PC-3 (cell line): Measurements from ENCODE around the gene CPD. TPM values are rescaled to one million over a fixed set of nuclear protein-coding genes. Genes with fewer than 3 reads are reported as not detected.

ENCODE experiments used
- ATAC-seq: fragments of 200-7000 bp; cut with Tn5 transposase; 2 replicates; pipeline ENCODE4 v1.9.1; 2020; ENCODE audit warnings: mild to moderate bottlenecking, moderate library complexity
- BruUV-seq: library from RNA; stranded (reverse); fragments of 400-500 nt; replicated peaks from 2 replicates; lab custom pipeline; 2021; lab: Mats Ljungman, UMichigan
- CTCF ChIA-PET: fragments of 300-600 bp; sonication (Branson Sonifier 250); formaldehyde crosslinking; loops from one replicate; lab custom pipeline; 2022; ENCODE audit warnings: antibody characterized with exemption; lab: Charles Lee
- POLR2A ChIA-PET: fragments of 300-600 bp; sonication (Branson Sonifier 250); formaldehyde crosslinking; loops from one replicate; lab custom pipeline; 2022; ENCODE audit warnings: antibody characterized with exemption; ENCODE audit not compliant: unreplicated experiment; lab: Charles Lee
- DNase-seq: peaks from one replicate; pipeline ENCODE4 v3.0.0-alpha.2; 2015
- H2AFZ ChIP-seq: fragments of 300-600 bp; sonication (generic); 2 replicates; pipeline ENCODE4 v1.6.0; 2016; ENCODE audit warnings: antibody characterized with exemption, low read length
- H3F3A ChIP-seq: fragments of 300-600 bp; sonication (generic); one replicate; pipeline ENCODE4 v1.6.0; 2017; ENCODE audit warnings: antibody characterized with exemption, low read length, control low read depth, mild to moderate bottlenecking; ENCODE audit not compliant: unreplicated experiment
- H3K27ac ChIP-seq: fragments of 300-600 bp; sonication (generic); 2 replicates; pipeline ENCODE4 v1.5.1; 2016; ENCODE audit warnings: mild to moderate bottlenecking, low read length
- H3K27me3 ChIP-seq: fragments of 300-600 bp; sonication (generic); 2 replicates; pipeline ENCODE4 v1.6.1; 2016; ENCODE audit warnings: low read length, mixed read lengths
- H3K36me3 ChIP-seq: fragments of 300-600 bp; sonication (generic); 2 replicates; pipeline ENCODE4 v1.6.1; 2016; ENCODE audit warnings: low read depth, mixed run types, low read length, mixed read lengths
- H3K4me1 ChIP-seq: fragments of 300-600 bp; sonication (generic); 2 replicates; pipeline ENCODE4 v1.5.1; 2016; ENCODE audit warnings: low read length; ENCODE audit not compliant: insufficient read depth
- H3K4me2 ChIP-seq: fragments of 300-600 bp; sonication (generic); 2 replicates; pipeline ENCODE4 v1.6.0; 2016; ENCODE audit warnings: low read length
- H3K4me3 ChIP-seq: fragments of 300-600 bp; sonication (generic); 2 replicates; pipeline ENCODE4 v1.5.1; 2016; ENCODE audit warnings: mild to moderate bottlenecking, low read length, mixed read lengths
- H3K79me2 ChIP-seq: fragments of 300-600 bp; sonication (generic); 2 replicates; pipeline ENCODE4 v1.6.1; 2017; ENCODE audit warnings: low read length, mixed read lengths
- H3K9ac ChIP-seq: fragments of 300-600 bp; sonication (generic); 2 replicates; pipeline ENCODE4 v1.6.0; 2016; ENCODE audit warnings: mild to moderate bottlenecking, low read length
- H3K9me2 ChIP-seq: fragments of 300-600 bp; sonication (generic); replicated peaks from 2 replicates; pipeline ENCODE4 v1.6.1; 2016; ENCODE audit warnings: mixed run types, low read length, mixed read lengths
- H3K9me3 ChIP-seq: fragments of 300-600 bp; sonication (generic); 2 replicates; pipeline ENCODE4 v1.6.1; 2016; ENCODE audit warnings: low read length, mixed read lengths
- H4K20me1 ChIP-seq: fragments of 300-600 bp; sonication (generic); 2 replicates; pipeline ENCODE4 v1.6.1; 2016; ENCODE audit warnings: low read length, mixed read lengths
- EZH2 ChIP-seq: fragments of 300-600 bp; sonication (generic); IDR thresholded peaks from one replicate; pipeline ENCODE4 v1.6.1; 2017; ENCODE audit warnings: antibody characterized with exemption, mild to moderate bottlenecking, low read length; ENCODE audit not compliant: unreplicated experiment
- EZH2phosphoT487 ChIP-seq: fragments of 300-600 bp; sonication (generic); IDR thresholded peaks from 2 replicates; pipeline ENCODE4 v1.6.1; 2018; ENCODE audit warnings: mild to moderate bottlenecking, antibody characterized with exemption, low read length, borderline replicate concordance
- intact Hi-C: fragments of 100-400 bp; cut with micrococcal nuclease; formaldehyde crosslinking; loops from 2 replicates; pipeline ENCODE4 v1.9.0; 2023
- total RNA-seq: library from RNA; depleted of rRNA; stranded (reverse); fragments of >200 nt; gene quantifications from 2 replicates; pipeline ENCODE4 v1.2.3, GENCODE V29; 2014
- TF ChIP-seq, protein P1 (sequence below): fragments of 300-600 bp; sonication (generic); conservative IDR thresholded peaks from 2 replicates; pipeline ENCODE4 v1.5.1; 2017; ENCODE audit warnings: antibody characterized with exemption, low read depth, mild to moderate bottlenecking, low read length

The CPD gene
- total RNA-seq, 1 experiment from 2014 or later, result 30.9 TPM

DNA sequence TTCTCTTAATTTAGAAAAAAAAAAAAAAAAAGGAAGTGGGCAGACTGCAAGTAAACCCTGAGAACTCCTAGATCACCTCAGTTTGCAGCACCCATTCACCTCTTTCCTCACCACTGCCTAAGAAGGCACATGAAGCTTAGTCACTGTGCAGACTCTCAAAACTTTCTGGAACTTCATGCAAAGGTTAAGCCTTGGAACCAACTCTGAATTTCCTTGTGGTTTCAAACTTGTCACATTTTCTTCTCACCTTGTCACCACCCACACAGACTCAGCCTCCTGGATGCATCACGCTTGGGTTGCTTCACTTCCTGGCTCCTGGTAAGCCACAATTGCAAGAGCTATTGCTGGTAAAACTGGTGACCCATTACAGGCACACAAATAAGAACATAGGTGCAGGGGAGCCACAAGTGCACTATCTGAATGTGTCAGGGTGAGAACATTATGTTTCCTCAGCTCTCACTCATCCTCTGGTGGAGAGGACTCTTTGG, 15.0 kb upstream of the CPD start:
- Histone ChIP-seq H3K36me3 (no peaks in the 10 kb centered on the region), H3K27ac (peak overlapping the region; percentile 64), H4K20me1 (no peaks in the 10 kb centered on the region), H3K9ac (no peak overlapping the region), H3K4me3 (no peak overlapping the region), H2AFZ (no peak overlapping the region), H3K27me3 (no peaks in the 10 kb centered on the region), H3K79me2 (no peaks in the 10 kb centered on the region), H3K4me2 (no peak overlapping the region), H3F3A (no peaks in the 10 kb centered on the region), H3K4me1 (peaks cover 14% of the 10 kb centered on the region), H3K9me2 (no peaks in the 10 kb centered on the region), H3K9me3 (no peaks in the 10 kb centered on the region)
- intact Hi-C loops, result no loop called here
- no TSS peak for BruUV-seq
- POLR2A ChIA-PET, result no interaction called here
- CTCF ChIA-PET, result interaction anchor here (0.7 kb wide), 1 partner anchor 28 kb away, joined by 4 read pairs; no protein-coding TSS in a partner anchor
- ATAC-seq (peak; percentile 69), DNase-seq (peak; percentile 83)
- TF ChIP-seq, protein P1, sequence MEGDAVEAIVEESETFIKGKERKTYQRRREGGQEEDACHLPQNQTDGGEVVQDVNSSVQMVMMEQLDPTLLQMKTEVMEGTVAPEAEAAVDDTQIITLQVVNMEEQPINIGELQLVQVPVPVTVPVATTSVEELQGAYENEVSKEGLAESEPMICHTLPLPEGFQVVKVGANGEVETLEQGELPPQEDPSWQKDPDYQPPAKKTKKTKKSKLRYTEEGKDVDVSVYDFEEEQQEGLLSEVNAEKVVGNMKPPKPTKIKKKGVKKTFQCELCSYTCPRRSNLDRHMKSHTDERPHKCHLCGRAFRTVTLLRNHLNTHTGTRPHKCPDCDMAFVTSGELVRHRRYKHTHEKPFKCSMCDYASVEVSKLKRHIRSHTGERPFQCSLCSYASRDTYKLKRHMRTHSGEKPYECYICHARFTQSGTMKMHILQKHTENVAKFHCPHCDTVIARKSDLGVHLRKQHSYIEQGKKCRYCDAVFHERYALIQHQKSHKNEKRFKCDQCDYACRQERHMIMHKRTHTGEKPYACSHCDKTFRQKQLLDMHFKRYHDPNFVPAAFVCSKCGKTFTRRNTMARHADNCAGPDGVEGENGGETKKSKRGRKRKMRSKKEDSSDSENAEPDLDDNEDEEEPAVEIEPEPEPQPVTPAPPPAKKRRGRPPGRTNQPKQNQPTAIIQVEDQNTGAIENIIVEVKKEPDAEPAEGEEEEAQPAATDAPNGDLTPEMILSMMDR, result no peak
- TF ChIP-seq EZH2phosphoT487 (no peak), EZH2 (no peak)

DNA sequence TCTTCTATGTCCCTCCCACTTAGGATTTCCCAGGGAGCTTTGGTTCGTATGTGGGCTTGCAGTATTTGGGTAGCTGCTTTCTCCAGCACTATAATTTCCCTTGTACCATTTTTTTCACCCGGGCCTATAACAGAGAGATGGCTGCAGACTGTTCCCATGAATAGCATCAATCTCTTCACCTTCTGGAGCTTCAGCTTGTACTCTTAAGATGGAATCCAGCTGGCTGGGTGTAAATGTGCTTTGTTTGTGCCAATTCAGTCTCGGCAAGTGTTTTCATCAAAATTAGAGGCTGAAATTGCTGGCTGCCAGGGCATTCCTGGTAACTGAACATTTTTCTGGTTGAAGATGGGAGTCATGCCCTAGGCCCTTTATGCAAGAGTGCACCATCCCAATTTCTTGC, 12.2 kb upstream of the CPD start:
- no peak for TF ChIP-seq EZH2phosphoT487
- no peak for TF ChIP-seq EZH2
- TF ChIP-seq, protein P1, result no peak
- H3K4me3 ChIP-seq, result no peak overlapping the region
- no peaks in the 10 kb centered on the region for H3K9me2 ChIP-seq
- no peaks in the 10 kb centered on the region for H3K9me3 ChIP-seq
- no peaks in the 10 kb centered on the region for H3K79me2 ChIP-seq
- BruUV-seq, result no TSS peak
- DNase-seq, result no peak
- no peaks in the 10 kb centered on the region for H4K20me1 ChIP-seq
- H2AFZ ChIP-seq, result no peak overlapping the region
- no peaks in the 10 kb centered on the region for H3K36me3 ChIP-seq
- H3K9ac ChIP-seq, result no peak overlapping the region
- ChIA-PET CTCF (no interaction called here), POLR2A (no interaction called here)
- H3F3A ChIP-seq, result peaks cover 11% of the 10 kb centered on the region
- no peak overlapping the region for H3K27ac ChIP-seq
- H3K27me3 ChIP-seq, result no peaks in the 10 kb centered on the region
- intact Hi-C loops, result no loop called here
- H3K4me1 ChIP-seq, result peaks cover 40% of the 10 kb centered on the region
- H3K4me2 ChIP-seq, result no peak overlapping the region
- no peak for ATAC-seq

DNA sequence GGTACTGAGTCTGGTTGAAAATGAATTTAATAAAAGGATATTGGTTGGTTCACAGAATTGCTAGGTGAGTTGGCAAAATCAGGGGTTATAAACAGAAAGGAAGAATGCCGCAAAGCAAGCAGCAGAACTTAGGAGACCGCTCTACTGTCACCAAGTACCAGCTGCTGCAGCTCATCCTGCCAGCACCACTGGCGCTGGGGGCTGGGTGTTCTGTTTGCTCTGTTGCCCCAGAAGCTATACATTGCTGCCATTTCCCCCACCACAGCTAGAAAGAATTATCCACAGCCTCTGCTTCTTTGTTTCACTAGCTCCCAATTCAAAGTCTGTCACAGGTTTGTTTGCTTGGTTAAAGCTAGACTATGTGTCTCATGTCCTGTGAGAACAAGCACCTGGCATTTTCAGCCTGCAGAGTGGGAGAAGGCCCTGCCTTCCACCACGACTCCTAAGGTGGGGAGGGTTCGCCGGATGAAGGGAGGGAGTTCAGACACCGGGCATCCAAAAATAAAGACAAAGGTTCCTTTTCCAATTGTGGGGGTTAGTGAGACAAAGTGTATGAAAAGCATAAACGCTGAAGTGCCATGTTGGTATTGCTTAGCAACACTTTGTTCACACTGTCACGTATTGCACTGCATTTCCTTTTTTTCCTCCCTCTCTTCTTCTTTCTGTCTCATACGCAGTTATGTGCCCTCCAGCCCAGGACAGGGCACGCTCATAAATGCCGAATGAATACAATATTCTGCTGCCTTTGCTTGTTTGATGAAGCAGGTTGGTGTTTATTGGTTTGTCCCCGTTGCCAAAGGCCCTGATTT, 9.6 kb upstream of the CPD start:
- peak overlapping the region; percentile 61 for H3K4me2 ChIP-seq
- H3K9me3 ChIP-seq, result no peaks in the 10 kb centered on the region
- peaks cover 39% of the 10 kb centered on the region for H3K4me1 ChIP-seq
- intact Hi-C loops, result no loop called here
- H3K9me2 ChIP-seq, result no peaks in the 10 kb centered on the region
- H3F3A ChIP-seq, result peaks cover 11% of the 10 kb centered on the region
- no TSS peak for BruUV-seq
- ATAC-seq (peak; percentile 12; the same call in 1 of the 2 replicates), DNase-seq (no peak)
- no peaks in the 10 kb centered on the region for H3K36me3 ChIP-seq
- no peak overlapping the region for H2AFZ ChIP-seq
- CTCF ChIA-PET, result no interaction called here
- no peaks in the 10 kb centered on the region for H3K79me2 ChIP-seq
- no peaks in the 10 kb centered on the region for H3K27me3 ChIP-seq
- H3K27ac ChIP-seq, result peak overlapping the region; percentile 90
- peak overlapping the region; percentile 10; the same call in 1 of the 2 replicates for H3K9ac ChIP-seq
- POLR2A ChIA-PET, result no interaction called here
- no peak overlapping the region for H3K4me3 ChIP-seq
- H4K20me1 ChIP-seq, result no peaks in the 10 kb centered on the region
- no peak for TF ChIP-seq EZH2
- TF ChIP-seq, protein P1, result no peak
- no peak for TF ChIP-seq EZH2phosphoT487
